ENCODE measurements around the gene IER5L. TPM values are rescaled to one million over a fixed set of nuclear protein-coding genes. Genes with fewer than 3 reads are reported as not detected.

Gene IER5L
- total and polyA plus RNA-seq, 9 of the 15 experiments (the other 6 are each of a cell fraction or from before 2014, with no cell fraction given), result 0.14 to 11.9 (median 0.52) TPM

GRCh38 chr9:129174102-129174723 lies 3.8 kb downstream of the IER5L start (continued):
- TF ChIP-seq, protein P1, sequence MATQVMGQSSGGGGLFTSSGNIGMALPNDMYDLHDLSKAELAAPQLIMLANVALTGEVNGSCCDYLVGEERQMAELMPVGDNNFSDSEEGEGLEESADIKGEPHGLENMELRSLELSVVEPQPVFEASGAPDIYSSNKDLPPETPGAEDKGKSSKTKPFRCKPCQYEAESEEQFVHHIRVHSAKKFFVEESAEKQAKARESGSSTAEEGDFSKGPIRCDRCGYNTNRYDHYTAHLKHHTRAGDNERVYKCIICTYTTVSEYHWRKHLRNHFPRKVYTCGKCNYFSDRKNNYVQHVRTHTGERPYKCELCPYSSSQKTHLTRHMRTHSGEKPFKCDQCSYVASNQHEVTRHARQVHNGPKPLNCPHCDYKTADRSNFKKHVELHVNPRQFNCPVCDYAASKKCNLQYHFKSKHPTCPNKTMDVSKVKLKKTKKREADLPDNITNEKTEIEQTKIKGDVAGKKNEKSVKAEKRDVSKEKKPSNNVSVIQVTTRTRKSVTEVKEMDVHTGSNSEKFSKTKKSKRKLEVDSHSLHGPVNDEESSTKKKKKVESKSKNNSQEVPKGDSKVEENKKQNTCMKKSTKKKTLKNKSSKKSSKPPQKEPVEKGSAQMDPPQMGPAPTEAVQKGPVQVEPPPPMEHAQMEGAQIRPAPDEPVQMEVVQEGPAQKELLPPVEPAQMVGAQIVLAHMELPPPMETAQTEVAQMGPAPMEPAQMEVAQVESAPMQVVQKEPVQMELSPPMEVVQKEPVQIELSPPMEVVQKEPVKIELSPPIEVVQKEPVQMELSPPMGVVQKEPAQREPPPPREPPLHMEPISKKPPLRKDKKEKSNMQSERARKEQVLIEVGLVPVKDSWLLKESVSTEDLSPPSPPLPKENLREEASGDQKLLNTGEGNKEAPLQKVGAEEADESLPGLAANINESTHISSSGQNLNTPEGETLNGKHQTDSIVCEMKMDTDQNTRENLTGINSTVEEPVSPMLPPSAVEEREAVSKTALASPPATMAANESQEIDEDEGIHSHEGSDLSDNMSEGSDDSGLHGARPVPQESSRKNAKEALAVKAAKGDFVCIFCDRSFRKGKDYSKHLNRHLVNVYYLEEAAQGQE (IDR thresholded peaks at IDR 0.05; ENCODE audit: borderline replicate concordance), result peak; percentile 81
- TF ChIP-seq, protein P1 (CRISPR knock-in tag; IDR thresholded peaks at IDR 0.05; ENCODE audit: low read depth), result no peak
- TF ChIP-seq CHD2 (IDR thresholded peaks at IDR 0.05; ENCODE audit: low read depth, low read length) (no peak), JUND (IDR thresholded peaks at IDR 0.05; ENCODE audit: borderline replicate concordance, low read depth, low read length) (peak; percentile 47), JUND (tag; IDR thresholded peaks at IDR 0.05; ENCODE audit: borderline replicate concordance, low read depth, low read length) (no peak), NR2C2 (CRISPR knock-in tag; IDR thresholded peaks at IDR 0.05) (no peak), NR2C2 (tag; IDR thresholded peaks at IDR 0.05) (no peak), CBX1 (IDR thresholded peaks at IDR 0.05; ENCODE audit: low read depth) (peak; percentile 45; the same call in 1 of the 2 replicates), CREB1 (IDR thresholded peaks at IDR 0.05) (no peak), CREB1 (CRISPR knock-in tag; IDR thresholded peaks at IDR 0.05) (peak; percentile 73; the same call in 1 of the 2 replicates), FOXK1 (CRISPR knock-in tag; IDR thresholded peaks at IDR 0.05; ENCODE audit: borderline replicate concordance) (0 out of 2 replicates have a peak, but pooled peaks have one; percentile 53), ESRRB (CRISPR knock-in tag; IDR thresholded peaks at IDR 0.05; ENCODE audit: borderline replicate concordance) (no peak)
- TF ChIP-seq, protein P2, sequence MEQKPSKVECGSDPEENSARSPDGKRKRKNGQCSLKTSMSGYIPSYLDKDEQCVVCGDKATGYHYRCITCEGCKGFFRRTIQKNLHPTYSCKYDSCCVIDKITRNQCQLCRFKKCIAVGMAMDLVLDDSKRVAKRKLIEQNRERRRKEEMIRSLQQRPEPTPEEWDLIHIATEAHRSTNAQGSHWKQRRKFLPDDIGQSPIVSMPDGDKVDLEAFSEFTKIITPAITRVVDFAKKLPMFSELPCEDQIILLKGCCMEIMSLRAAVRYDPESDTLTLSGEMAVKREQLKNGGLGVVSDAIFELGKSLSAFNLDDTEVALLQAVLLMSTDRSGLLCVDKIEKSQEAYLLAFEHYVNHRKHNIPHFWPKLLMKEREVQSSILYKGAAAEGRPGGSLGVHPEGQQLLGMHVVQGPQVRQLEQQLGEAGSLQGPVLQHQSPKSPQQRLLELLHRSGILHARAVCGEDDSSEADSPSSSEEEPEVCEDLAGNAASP (IDR thresholded peaks at IDR 0.05), result no peak
- TF ChIP-seq, protein P3, sequence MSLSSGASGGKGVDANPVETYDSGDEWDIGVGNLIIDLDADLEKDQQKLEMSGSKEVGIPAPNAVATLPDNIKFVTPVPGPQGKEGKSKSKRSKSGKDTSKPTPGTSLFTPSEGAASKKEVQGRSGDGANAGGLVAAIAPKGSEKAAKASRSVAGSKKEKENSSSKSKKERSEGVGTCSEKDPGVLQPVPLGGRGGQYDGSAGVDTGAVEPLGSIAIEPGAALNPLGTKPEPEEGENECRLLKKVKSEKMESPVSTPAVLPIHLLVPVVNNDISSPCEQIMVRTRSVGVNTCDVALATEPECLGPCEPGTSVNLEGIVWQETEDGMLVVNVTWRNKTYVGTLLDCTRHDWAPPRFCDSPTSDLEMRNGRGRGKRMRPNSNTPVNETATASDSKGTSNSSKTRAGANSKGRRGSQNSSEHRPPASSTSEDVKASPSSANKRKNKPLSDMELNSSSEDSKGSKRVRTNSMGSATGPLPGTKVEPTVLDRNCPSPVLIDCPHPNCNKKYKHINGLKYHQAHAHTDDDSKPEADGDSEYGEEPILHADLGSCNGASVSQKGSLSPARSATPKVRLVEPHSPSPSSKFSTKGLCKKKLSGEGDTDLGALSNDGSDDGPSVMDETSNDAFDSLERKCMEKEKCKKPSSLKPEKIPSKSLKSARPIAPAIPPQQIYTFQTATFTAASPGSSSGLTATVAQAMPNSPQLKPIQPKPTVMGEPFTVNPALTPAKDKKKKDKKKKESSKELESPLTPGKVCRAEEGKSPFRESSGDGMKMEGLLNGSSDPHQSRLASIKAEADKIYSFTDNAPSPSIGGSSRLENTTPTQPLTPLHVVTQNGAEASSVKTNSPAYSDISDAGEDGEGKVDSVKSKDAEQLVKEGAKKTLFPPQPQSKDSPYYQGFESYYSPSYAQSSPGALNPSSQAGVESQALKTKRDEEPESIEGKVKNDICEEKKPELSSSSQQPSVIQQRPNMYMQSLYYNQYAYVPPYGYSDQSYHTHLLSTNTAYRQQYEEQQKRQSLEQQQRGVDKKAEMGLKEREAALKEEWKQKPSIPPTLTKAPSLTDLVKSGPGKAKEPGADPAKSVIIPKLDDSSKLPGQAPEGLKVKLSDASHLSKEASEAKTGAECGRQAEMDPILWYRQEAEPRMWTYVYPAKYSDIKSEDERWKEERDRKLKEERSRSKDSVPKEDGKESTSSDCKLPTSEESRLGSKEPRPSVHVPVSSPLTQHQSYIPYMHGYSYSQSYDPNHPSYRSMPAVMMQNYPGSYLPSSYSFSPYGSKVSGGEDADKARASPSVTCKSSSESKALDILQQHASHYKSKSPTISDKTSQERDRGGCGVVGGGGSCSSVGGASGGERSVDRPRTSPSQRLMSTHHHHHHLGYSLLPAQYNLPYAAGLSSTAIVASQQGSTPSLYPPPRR (CRISPR knock-in tag; IDR thresholded peaks at IDR 0.05; ENCODE audit: borderline replicate concordance), result 0 out of 2 replicates have a peak, but pooled peaks have one; percentile 62

Measured in K562 (cell line).